GM10266 (cell line): ENCODE measurements around the gene NCOR2.

ENCODE experiments used
- DNase-seq: peaks from one replicate; pipeline ENCODE4 v3.0.0; 2012; ENCODE audit errors: extremely low spot score
- TF ChIP-seq, protein P1 (sequence below): IDR thresholded peaks from 2 replicates; pipeline ENCODE4 v1.5.1; 2012; ENCODE audit warnings: mild to moderate bottlenecking, low read depth; ENCODE audit not compliant: control insufficient read depth, insufficient read depth; ENCODE audit errors: missing control alignments

The NCOR2 gene

DNA sequence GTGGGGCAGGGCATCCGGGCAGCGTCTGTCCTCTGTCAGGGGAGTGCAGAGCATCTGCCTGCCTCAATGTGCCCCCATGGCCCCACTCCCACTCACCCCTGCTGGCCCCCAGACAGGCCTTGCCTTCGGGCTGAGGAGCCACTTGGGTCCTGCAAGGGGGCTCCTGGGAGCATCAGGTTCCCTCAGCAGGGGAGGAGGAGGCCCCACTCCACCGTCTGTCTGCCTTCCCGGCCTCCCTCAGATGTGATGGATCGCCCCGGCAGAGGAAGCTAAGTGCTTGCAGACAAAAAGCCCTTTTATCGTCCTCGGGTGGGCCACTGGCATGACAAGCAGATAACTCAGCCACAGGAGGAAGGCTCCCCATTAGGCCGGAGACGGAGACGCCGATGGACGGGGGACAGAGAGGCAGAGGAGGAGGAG, 35.1 kb downstream of the NCOR2 start:
- no peak for DNase-seq
- TF ChIP-seq, protein P1, sequence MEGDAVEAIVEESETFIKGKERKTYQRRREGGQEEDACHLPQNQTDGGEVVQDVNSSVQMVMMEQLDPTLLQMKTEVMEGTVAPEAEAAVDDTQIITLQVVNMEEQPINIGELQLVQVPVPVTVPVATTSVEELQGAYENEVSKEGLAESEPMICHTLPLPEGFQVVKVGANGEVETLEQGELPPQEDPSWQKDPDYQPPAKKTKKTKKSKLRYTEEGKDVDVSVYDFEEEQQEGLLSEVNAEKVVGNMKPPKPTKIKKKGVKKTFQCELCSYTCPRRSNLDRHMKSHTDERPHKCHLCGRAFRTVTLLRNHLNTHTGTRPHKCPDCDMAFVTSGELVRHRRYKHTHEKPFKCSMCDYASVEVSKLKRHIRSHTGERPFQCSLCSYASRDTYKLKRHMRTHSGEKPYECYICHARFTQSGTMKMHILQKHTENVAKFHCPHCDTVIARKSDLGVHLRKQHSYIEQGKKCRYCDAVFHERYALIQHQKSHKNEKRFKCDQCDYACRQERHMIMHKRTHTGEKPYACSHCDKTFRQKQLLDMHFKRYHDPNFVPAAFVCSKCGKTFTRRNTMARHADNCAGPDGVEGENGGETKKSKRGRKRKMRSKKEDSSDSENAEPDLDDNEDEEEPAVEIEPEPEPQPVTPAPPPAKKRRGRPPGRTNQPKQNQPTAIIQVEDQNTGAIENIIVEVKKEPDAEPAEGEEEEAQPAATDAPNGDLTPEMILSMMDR: no peak

DNA sequence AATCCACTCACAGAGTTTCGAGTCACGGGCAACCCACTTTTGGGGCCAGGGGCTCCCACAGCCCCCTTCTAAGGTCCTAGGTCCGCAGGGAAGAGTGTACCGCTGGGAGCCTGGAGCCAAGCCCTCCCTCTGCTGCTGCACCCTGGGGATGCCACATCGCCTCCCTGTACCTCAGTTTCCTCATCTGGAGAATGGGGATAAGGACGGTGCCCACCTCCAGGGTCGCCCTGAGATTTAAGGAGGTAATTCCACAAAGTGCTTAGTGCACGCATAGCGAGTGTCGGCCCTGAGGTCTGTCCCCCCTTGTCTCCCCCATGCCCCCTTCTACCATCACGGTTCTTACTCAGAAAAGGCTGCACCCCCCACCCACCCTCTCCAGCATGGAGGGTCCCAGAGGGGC, 35.5 kb downstream of the NCOR2 start:
- no peak for DNase-seq
- TF ChIP-seq, protein P1: no peak

DNA sequence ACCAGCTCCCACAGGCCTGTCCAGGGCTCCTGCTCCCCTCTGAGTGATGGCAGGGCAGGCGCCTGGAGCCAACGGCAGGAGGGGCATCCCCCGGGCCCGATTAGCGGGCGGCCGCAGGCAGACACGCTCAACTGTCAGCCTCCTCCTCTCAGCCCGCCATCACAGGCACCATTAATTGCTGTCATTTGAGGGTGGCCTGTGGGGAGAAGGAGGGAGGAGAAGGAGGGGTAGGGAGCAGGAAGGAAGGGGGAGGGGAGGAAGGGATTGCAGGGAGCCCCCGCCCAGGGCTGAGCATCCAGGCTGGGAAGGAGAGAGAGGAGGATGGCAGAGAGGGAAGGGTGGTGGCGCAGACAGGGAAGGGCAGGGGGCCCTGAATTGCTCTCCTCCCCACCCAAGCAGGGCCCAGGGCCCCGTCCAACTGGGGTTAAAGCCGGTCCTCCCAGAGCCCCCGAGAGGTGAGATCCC, 36.1 kb downstream of the NCOR2 start:
- TF ChIP-seq, protein P1: no peak
- no peak for DNase-seq

DNA sequence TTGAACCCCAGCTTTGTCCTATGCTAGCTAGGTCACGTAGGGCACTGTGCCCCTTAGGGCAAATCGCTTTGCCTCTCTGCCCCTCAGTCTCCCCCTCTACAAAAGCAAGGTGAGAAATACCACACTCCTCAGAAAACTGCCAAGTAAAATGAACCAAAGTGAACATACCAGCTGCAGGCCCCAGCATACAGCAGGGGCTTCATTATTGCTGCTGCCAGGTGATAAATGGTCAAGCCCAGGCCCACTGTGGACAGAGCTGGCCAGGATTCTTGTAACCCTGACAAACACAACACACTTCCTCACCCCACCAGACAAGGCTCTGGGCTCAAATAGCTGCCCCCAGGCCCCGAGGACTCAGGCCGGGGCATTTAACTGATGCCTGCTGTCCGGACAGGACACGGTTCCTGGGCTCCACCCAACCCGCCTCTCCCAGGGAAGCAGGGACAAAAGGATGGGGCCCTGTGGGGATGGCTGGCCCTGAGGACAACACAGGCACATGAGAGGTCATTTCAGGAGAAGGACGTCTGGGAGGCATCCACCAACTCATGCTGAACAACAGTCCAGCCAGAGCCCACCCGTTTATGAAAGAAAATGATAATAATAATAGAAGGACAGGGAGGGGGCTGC, 36.7 kb downstream of the NCOR2 start:
- DNase-seq: no peak
- TF ChIP-seq, protein P1: no peak

DNA sequence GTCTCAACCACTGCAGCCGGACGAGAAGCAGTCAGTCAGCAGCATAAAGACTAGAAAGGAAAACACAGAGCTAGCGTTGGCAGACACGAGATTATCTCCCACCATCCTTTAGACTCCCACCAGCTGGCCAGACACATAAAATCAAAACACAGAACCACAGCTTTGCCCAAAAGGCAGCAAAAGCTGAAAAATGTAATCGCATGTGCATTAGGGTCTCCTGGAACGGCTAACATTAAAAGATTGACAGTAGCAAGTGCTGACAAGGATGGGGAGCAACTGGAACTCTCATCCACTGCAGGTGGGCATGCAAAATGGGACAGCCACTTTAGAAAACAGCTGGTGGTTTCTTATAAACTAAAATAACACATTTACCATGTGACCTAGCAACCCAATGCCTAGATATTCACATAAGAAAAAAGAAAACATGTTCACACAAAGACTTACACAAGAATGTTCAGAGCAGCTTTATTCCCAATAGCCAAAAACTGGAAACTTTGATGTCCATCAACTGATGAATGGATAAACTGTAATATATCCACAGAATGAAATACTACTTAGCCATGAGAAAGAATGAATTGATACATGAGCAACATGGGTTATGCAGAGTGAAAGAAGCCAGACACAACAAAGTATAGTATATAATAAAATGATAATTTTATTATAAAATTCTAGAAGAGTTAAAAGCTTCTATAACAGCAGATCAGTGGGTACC, 37.7 kb downstream of the NCOR2 start:
- TF ChIP-seq, protein P1: no peak
- DNase-seq: no peak

DNA sequence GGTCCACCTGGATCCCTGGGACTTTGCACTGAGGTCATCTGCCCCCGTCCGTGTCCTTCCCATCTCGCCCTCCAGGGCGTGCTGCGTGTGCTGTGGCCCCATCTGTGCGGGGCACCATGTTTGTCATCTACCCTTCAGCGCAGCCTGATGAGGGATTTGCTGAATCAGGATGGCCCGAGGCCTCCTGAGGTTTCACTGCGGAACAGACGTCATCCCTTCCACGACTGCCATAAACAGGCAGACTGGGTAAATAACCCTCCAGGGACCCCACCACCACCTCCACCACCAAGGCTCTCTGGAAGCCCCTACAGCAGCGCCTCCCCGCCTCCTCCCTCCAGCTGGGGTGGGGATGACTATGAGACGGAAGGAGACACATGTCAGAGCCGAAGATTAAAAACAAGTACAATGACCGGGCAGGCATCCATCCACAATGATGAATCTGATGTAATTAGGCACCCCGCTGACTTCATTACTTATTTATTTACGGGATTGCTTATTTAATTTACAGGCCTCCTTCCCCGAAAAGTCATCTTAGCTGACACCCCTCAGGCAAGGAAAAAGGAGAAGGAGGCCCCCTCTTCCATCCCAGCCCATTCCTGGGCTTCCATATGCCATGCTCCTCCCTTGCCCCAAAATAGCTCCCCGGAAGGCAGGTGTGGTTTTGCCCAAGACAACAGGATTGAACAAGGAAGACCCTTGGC, 39.4 kb downstream of the NCOR2 start:
- DNase-seq: no peak
- TF ChIP-seq, protein P1: no peak
